ENCODE data around the gene LDB2. TPM values are rescaled to one million over a fixed set of nuclear protein-coding genes. Genes with fewer than 3 reads are reported as not detected.

The LDB2 gene
- total RNA-seq, 2 donors from 2014 or later = not detected

DNA sequence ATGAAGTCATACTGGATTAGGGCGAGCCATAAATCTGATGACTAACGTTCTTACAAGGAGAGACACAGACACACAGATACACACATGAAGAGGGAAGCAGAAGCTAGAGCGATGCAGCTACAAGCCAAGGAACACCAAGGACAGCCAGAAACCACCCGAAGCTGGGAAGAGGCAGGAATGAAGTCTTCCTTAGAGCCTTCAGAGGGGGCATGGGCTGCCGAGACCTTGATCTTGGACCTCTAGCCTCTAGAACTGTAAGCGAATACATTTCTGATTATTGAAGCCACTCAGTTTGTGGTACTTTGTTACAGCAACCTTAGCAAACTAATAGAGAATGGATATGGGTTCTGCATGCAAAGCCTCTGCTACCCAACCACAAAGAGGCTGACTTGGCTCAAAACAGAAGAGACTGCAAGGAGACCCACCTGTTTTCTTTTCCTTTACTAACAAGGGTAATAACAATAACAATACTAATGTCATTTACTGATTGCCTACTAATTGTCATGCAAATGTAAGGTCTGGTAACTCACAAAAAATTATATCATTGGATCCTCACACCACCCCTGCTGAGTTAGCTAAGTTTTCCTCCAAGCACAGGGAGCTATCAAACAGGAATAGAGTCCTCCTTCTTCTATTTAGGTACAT, 10.1 kb upstream of the LDB2 start:
- DNase-seq (no peak), ATAC-seq (replicated peaks in 1 of 2) (no peak)
- H3K9me3 Mint-ChIP-seq = no peaks in the 10 kb centered on the region
- peaks cover 11% of the 10 kb centered on the region for H3K4me1 Mint-ChIP-seq (ENCODE audit: low read depth)
- no peak overlapping the region for H3K4me3 Mint-ChIP-seq
- H3K27me3 Mint-ChIP-seq (ENCODE audit: low read depth) = peaks cover 10% of the 10 kb centered on the region
- H3K27ac Mint-ChIP-seq = no peak overlapping the region
- no peaks in the 10 kb centered on the region for H3K36me3 Mint-ChIP-seq (ENCODE audit: insufficient read depth in 2 of 2)

- Mint-ChIP-seq H3K36me3 (ENCODE audit: insufficient read depth in 2 of 2) (no peaks in the 10 kb centered on the region), H3K4me3 (no peak overlapping the region), H3K27me3 (ENCODE audit: low read depth) (peaks cover 6% of the 10 kb centered on the region), H3K9me3 (no peaks in the 10 kb centered on the region), H3K27ac (no peak overlapping the region), H3K4me1 (ENCODE audit: low read depth) (no peaks in the 10 kb centered on the region)
- no peak for ATAC-seq (replicated peaks in 1 of 2)
- DNase-seq = no peak
Observed at GRCh38 chr4:16900325-16900724, 1.9 kb upstream of the LDB2 start.

DNA sequence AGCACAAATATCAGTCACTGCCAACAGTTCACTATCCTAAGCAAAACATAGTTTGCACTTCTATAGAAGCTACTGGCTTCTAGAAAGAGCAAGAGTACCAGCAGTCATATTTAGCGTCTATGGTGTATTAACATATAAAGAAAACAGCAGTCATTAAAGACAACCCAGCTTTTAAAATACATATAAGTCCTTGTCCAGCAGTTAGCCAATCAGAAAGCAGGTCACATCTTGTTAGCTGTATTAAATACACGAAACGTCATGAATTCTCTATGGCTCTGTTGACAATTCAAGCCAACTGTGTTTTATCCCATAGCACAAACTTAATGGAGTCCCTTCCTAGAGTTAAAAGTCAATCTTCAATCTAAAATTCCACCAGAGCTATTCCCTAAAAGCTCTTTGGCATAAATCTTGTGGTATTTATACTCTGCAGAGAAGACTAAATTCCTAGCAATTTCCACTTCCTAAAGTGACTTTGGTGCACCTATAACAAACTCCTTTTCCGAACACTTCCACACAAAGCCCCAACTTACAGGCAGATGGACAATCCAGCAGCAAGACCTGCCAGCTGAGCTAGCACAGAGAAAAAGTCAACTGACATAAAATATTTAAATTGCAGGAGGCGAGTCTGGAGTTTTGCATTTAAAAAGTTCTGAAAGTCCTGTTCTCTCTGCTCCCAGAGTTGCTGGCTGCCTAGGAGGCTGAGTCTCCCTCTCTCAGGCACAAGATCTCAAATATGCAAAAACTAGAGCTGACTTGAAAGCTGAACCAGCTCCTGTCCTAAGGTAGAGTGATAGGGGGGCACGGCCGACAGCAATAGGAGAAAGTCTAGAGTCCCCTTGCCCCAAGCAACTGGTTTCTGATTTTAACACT, 1.3 kb downstream of the LDB2 start:
- no peak overlapping the region for H3K27ac Mint-ChIP-seq
- peaks cover 6% of the 10 kb centered on the region for H3K27me3 Mint-ChIP-seq (ENCODE audit: low read depth)
- H3K9me3 Mint-ChIP-seq = no peaks in the 10 kb centered on the region
- ATAC-seq (replicated peaks in 1 of 2) (no peak), DNase-seq (no peak)
- peaks cover 16% of the 10 kb centered on the region for H3K4me1 Mint-ChIP-seq (ENCODE audit: low read depth)
- no peaks in the 10 kb centered on the region for H3K36me3 Mint-ChIP-seq (ENCODE audit: insufficient read depth in 2 of 2)
- H3K4me3 Mint-ChIP-seq = no peak overlapping the region

GRCh38 chr4:16894406-16894805, 4.0 kb downstream of the LDB2 start:
- H3K9me3 Mint-ChIP-seq = no peaks in the 10 kb centered on the region
- peaks cover 32% of the 10 kb centered on the region for H3K4me1 Mint-ChIP-seq (ENCODE audit: low read depth)

GRCh38 chr4:16893141-16893651, 5.2 kb downstream of the LDB2 start:
- Mint-ChIP-seq H3K9me3 (no peaks in the 10 kb centered on the region), H3K27me3 (ENCODE audit: low read depth) (no peaks in the 10 kb centered on the region), H3K4me3 (peak overlapping the region; percentile 41 to 56), H3K36me3 (ENCODE audit: insufficient read depth in 2 of 2) (no peaks in the 10 kb centered on the region), H3K27ac (peak overlapping the region; percentile 31), H3K4me1 (ENCODE audit: low read depth) (peaks cover 32% of the 10 kb centered on the region)
- ATAC-seq (replicated peaks in 1 of 2) = no peak
- no peak for DNase-seq

More at GRCh38 chr4:16894406-16894805, 4.0 kb downstream of the LDB2 start:
- ATAC-seq (replicated peaks in 1 of 2) (no peak), DNase-seq (no peak)
- H3K27ac Mint-ChIP-seq = no peak overlapping the region
- H3K4me3 Mint-ChIP-seq = no peak overlapping the region
- H3K27me3 Mint-ChIP-seq (ENCODE audit: low read depth) = peaks cover 5% of the 10 kb centered on the region
- H3K36me3 Mint-ChIP-seq (ENCODE audit: insufficient read depth in 2 of 2) = no peaks in the 10 kb centered on the region

DNA sequence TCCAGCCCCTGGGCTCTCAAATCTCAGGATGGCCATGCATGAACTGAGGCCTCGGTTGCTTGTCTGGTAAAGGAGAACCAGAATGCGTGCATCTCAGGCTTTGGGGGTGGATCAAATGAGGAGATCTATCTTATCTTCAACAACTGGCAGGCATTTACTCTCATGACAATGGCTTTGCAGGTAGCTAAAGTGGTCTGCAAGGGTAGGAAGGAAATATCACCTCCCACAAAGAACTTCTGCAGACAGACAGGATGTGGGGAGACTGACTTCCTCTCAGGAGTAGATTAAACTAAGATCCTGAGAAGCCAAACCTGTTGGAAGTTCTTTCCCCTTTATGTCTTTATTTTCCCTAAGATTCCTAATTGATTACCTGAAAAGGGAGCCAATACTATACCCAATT, 7.8 kb downstream of the LDB2 start:
- no peaks in the 10 kb centered on the region for H3K9me3 Mint-ChIP-seq
- peaks cover 32% of the 10 kb centered on the region for H3K4me1 Mint-ChIP-seq (ENCODE audit: low read depth)
- no peaks in the 10 kb centered on the region for H3K36me3 Mint-ChIP-seq (ENCODE audit: insufficient read depth in 2 of 2)
- ATAC-seq (replicated peaks in 1 of 2) (no peak), DNase-seq (no peak)
- H3K27ac Mint-ChIP-seq = no peak overlapping the region
- H3K27me3 Mint-ChIP-seq (ENCODE audit: low read depth) = no peaks in the 10 kb centered on the region
- no peak overlapping the region for H3K4me3 Mint-ChIP-seq

GRCh38 chr4:16889945-16890344, 8.5 kb downstream of the LDB2 start:
- Mint-ChIP-seq H3K27me3 (ENCODE audit: low read depth) (no peaks in the 10 kb centered on the region), H3K9me3 (no peaks in the 10 kb centered on the region), H3K27ac (no peak overlapping the region), H3K36me3 (ENCODE audit: insufficient read depth in 2 of 2) (no peaks in the 10 kb centered on the region), H3K4me3 (no peak overlapping the region), H3K4me1 (ENCODE audit: low read depth) (peaks cover 32% of the 10 kb centered on the region)
- ATAC-seq (replicated peaks in 1 of 2) = no peak
- no peak for DNase-seq

GRCh38 chr4:16887887-16888286, 10.6 kb downstream of the LDB2 start:
- Mint-ChIP-seq H3K4me1 (ENCODE audit: low read depth) (peaks cover 24% of the 10 kb centered on the region), H3K27me3 (ENCODE audit: low read depth) (no peaks in the 10 kb centered on the region), H3K36me3 (ENCODE audit: insufficient read depth in 2 of 2) (no peaks in the 10 kb centered on the region), H3K4me3 (no peak overlapping the region), H3K27ac (no peak overlapping the region), H3K9me3 (no peaks in the 10 kb centered on the region)
- DNase-seq = no peak
- ATAC-seq (replicated peaks in 1 of 2) = no peak

DNA sequence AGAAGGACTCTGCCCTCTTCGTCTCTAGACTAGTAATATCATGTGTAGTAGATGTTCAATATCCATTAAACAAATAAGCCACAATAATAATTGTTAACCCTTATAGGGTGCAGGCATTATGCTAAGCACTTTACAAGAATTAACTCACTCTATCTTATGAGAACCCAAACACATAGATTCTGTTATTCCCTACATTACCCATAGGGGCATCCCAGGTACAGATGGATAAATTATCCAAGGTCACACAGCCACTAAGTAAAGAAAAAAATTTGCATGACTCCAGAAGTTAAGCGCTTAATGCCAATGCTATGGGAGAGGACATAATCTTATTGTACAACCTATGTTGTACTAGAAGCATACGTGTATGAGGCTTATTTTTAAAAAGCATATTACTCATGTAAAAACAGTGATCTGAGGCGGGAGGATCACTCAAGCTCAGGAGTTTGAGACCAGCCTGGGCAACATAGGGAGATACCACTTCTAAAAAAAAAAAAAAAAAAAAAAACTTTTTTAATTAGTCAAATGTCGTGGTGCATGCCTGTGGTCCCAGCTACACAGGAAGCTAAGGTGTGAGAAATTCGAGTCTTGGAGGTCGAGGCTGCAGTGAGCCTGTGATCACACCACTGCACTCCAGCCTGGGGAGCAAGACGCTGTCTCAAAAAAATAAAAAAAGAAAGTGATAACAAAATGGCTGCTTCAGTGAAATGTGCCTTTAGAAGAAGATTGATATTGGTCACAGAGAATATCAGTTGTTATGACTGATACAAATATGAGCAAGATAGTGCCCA, 13.6 kb downstream of the LDB2 start:
- no peak for ATAC-seq (replicated peaks in 1 of 2)
- no peak for DNase-seq

DNA sequence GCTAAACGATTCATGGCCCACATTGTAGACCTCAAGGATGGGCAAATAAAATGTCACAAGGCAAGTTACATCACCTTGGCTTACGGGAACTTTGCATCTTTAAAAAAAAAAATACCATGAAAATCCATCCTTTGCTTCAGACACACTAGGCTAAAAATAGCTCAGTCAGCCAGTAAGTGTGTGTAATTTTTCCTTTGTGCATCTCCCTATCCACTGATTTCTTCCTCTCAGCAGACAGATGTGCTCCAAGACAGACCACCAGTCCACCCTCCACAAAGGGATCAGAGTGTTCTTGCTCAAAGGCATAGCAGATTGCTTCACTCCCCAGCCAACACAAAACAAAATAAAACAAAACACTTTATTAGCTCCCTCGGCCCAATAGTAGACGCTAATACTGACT, 14.6 kb downstream of the LDB2 start:
- no peaks in the 10 kb centered on the region for H3K4me1 Mint-ChIP-seq (ENCODE audit: low read depth)
- DNase-seq = no peak
- no peak overlapping the region for H3K4me3 Mint-ChIP-seq
- H3K36me3 Mint-ChIP-seq (ENCODE audit: insufficient read depth in 2 of 2) = no peaks in the 10 kb centered on the region
- H3K9me3 Mint-ChIP-seq = peaks cover 2 to 5% of the 10 kb centered on the region in 2 donors
- ATAC-seq (replicated peaks in 1 of 2) = no peak
- no peak overlapping the region for H3K27ac Mint-ChIP-seq
- H3K27me3 Mint-ChIP-seq (ENCODE audit: low read depth) = no peaks in the 10 kb centered on the region

More for the DNA sequence above, 13.6 kb downstream of the LDB2 start:
- H3K27me3 Mint-ChIP-seq (ENCODE audit: low read depth) = no peaks in the 10 kb centered on the region
- H3K27ac Mint-ChIP-seq = no peak overlapping the region
- no peak overlapping the region for H3K4me3 Mint-ChIP-seq
- peaks cover 1% of the 10 kb centered on the region in 2 donors for H3K9me3 Mint-ChIP-seq
- no peaks in the 10 kb centered on the region for H3K36me3 Mint-ChIP-seq (ENCODE audit: insufficient read depth in 2 of 2)
- peaks cover under 1% of the 10 kb centered on the region for H3K4me1 Mint-ChIP-seq (ENCODE audit: low read depth)

DNA sequence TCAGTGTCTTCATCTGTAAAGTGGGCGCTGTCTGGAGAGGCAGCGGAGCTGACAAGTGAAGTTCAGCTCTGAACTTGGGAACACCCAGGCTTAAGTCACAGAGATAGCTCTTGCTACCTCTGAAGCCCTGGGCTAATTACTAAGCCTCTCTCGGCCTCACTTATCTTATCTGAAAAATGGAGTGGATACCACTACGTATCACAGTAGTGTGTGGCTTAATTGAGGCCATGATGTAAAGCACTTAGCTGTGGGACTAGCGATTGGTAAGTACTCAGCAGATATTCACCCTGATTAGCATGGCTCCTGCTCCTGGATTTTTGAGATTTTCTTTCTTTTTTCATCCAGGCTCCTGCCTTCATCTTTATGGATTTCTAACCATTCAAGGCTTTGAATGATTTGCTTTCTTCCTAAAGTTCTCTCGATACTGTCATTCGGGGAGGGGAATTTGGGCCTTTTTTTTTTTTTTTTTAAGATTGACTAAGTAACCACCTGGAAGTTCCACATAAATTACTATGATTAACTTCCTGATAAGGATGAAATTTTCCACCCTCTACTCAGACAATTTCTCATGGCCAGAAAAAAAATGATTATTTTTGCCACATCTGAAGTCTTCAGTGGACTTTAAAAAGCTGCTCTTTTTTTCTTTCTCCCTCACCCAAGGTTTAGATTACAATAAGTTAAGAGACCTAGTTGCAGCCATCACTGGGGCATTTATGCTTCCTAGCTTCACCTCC, 17.1 kb downstream of the LDB2 start:
- ATAC-seq (replicated peaks in 1 of 2) (no peak), DNase-seq (no peak)
- no peaks in the 10 kb centered on the region for H3K4me1 Mint-ChIP-seq (ENCODE audit: low read depth)
- no peaks in the 10 kb centered on the region for H3K36me3 Mint-ChIP-seq (ENCODE audit: insufficient read depth in 2 of 2)
- peaks cover 2 to 5% of the 10 kb centered on the region in 2 donors for H3K9me3 Mint-ChIP-seq
- H3K27ac Mint-ChIP-seq = no peak overlapping the region
- no peak overlapping the region for H3K4me3 Mint-ChIP-seq
- H3K27me3 Mint-ChIP-seq (ENCODE audit: low read depth) = no peaks in the 10 kb centered on the region

DNA sequence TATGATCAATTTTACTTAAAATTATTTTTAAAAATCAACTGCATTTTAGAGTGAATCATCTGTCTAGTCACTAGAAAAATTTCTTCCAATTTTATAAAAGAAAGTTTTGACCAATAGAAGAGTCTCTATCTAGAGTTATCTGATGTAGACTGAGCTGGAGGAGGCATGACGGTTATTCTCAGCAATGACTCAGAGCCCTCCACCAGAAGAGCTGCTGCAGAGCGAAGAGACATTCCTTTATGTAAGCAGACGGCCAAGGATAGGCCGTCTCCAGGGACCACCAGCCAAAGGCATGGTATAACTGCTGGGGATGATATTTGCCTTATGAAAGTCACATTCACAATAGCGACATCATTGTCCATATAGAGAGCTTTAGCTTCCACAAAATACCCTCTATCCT, 23.0 kb downstream of the LDB2 start:
- Mint-ChIP-seq H3K4me1 (ENCODE audit: low read depth) (no peaks in the 10 kb centered on the region), H3K36me3 (ENCODE audit: insufficient read depth in 2 of 2) (no peaks in the 10 kb centered on the region), H3K27me3 (ENCODE audit: low read depth) (no peaks in the 10 kb centered on the region), H3K9me3 (peaks cover 4 to 5% of the 10 kb centered on the region in 2 donors), H3K27ac (no peak overlapping the region), H3K4me3 (no peak overlapping the region)
- DNase-seq = no peak
- ATAC-seq (replicated peaks in 1 of 2) = no peak
